ENCODE results near the gene FAM83F.

GRCh38 chr22:39997939-39998726 is 3.4 kb downstream of the FAM83F start:
- TF ChIP-seq EP300 (IDR thresholded peaks at IDR 0.05) (no peak), POLR2A (IDR thresholded peaks at IDR 0.05) (no peak), POLR2AphosphoS5 (IDR thresholded peaks at IDR 0.05) (no peak)
- TF ChIP-seq, protein P1, sequence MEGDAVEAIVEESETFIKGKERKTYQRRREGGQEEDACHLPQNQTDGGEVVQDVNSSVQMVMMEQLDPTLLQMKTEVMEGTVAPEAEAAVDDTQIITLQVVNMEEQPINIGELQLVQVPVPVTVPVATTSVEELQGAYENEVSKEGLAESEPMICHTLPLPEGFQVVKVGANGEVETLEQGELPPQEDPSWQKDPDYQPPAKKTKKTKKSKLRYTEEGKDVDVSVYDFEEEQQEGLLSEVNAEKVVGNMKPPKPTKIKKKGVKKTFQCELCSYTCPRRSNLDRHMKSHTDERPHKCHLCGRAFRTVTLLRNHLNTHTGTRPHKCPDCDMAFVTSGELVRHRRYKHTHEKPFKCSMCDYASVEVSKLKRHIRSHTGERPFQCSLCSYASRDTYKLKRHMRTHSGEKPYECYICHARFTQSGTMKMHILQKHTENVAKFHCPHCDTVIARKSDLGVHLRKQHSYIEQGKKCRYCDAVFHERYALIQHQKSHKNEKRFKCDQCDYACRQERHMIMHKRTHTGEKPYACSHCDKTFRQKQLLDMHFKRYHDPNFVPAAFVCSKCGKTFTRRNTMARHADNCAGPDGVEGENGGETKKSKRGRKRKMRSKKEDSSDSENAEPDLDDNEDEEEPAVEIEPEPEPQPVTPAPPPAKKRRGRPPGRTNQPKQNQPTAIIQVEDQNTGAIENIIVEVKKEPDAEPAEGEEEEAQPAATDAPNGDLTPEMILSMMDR (IDR thresholded peaks at IDR 0.05): no peak

Measured in sigmoid colon (tissue), 4 donors.